ENCODE results near the gene ABLIM3. TPM values are rescaled to one million over a fixed set of nuclear protein-coding genes. Genes with fewer than 3 reads are reported as not detected.

Gene ABLIM3
- total and polyA plus RNA-seq, 7 donors, result 18.7 to 54.5 (median 35.0) TPM

- Histone ChIP-seq H3K27ac (no peak overlapping the region), H3K4me3 (peak overlapping the region; percentile 75), H3K36me3 (ENCODE audit: insufficient read depth in 1 of 2, low read depth in 1 of 2) (no peaks in the 10 kb centered on the region), H3K27me3 (ENCODE audit: insufficient read depth in 3 of 3, low read length in 2 of 3) (no peaks in the 10 kb centered on the region), H3K9me3 (peaks cover 7% of the 10 kb centered on the region), H3K4me1 (peaks cover 36% of the 10 kb centered on the region)
- intact Hi-C loops (cut with DNase I), result no loop called here
- 86 to 90% (median 90%) methylated on average over 1 of the region's 1 CpG for WGBS, 3 donors
- ATAC-seq (no peak), DNase-seq (no peak)
- TF ChIP-seq CTCF (IDR thresholded peaks at IDR 0.05), result no peak
These were observed 3.8 kb downstream of the ABLIM3 start for GRCh38 chr5:149145138-149145537.

- Histone ChIP-seq H3K4me1 (peaks cover 44% of the 10 kb centered on the region), H3K27ac (no peak overlapping the region), H3K9me3 (peaks cover 7% of the 10 kb centered on the region), H3K4me3 (no peak overlapping the region), H3K36me3 (ENCODE audit: insufficient read depth in 1 of 2, low read depth in 1 of 2) (peaks cover 0 to 2% of the 10 kb centered on the region in 2 donors), H3K27me3 (ENCODE audit: insufficient read depth in 3 of 3, low read length in 2 of 3) (no peaks in the 10 kb centered on the region)
- 79 to 96% (median 94%) methylated on average over 1 of the region's 1 CpG for WGBS, 3 donors
- no peak for TF ChIP-seq CTCF (IDR thresholded peaks at IDR 0.05)
- DNase-seq (no peak), ATAC-seq (no peak)
- intact Hi-C loops (cut with DNase I), result no loop called here
These were observed 6.4 kb downstream of the ABLIM3 start for GRCh38 chr5:149147676-149148075.

- intact Hi-C loops (cut with DNase I), result no loop called here
- Histone ChIP-seq H3K9me3 (peaks cover 7% of the 10 kb centered on the region), H3K27ac (peak overlapping the region; percentile 59), H3K36me3 (ENCODE audit: insufficient read depth in 1 of 2, low read depth in 1 of 2) (peaks cover 0 to 2% of the 10 kb centered on the region in 2 donors), H3K4me3 (no peak overlapping the region), H3K4me1 (peaks cover 45% of the 10 kb centered on the region), H3K27me3 (ENCODE audit: insufficient read depth in 3 of 3, low read length in 2 of 3) (no peaks in the 10 kb centered on the region)
- no peak for ATAC-seq
- TF ChIP-seq CTCF (IDR thresholded peaks at IDR 0.05), result no peak
- 59 to 74% (median 62%) methylated on average over 3 of the region's 3 CpGs for WGBS, 3 donors
- no peak for DNase-seq
These were observed 8.6 kb downstream of the ABLIM3 start for GRCh38 chr5:149149942-149150341.

- WGBS, 3 donors, result 53 to 65% (median 59%) methylated on average over 5 of the region's 5 CpGs
- Histone ChIP-seq H3K4me3 (no peak overlapping the region), H3K36me3 (ENCODE audit: insufficient read depth in 1 of 2, low read depth in 1 of 2) (peaks cover 0 to 4% of the 10 kb centered on the region in 2 donors), H3K27me3 (ENCODE audit: insufficient read depth in 3 of 3, low read length in 2 of 3) (no peaks in the 10 kb centered on the region), H3K27ac (peak overlapping the region; percentile 97), H3K4me1 (peaks cover 50% of the 10 kb centered on the region), H3K9me3 (peaks cover 7% of the 10 kb centered on the region)
- no peak for TF ChIP-seq CTCF (IDR thresholded peaks at IDR 0.05)
- no peak for ATAC-seq
- DNase-seq, result no peak
- intact Hi-C loops (cut with DNase I), result no loop called here
These were observed 9.2 kb downstream of the ABLIM3 start for GRCh38 chr5:149150457-149150856.

DNA sequence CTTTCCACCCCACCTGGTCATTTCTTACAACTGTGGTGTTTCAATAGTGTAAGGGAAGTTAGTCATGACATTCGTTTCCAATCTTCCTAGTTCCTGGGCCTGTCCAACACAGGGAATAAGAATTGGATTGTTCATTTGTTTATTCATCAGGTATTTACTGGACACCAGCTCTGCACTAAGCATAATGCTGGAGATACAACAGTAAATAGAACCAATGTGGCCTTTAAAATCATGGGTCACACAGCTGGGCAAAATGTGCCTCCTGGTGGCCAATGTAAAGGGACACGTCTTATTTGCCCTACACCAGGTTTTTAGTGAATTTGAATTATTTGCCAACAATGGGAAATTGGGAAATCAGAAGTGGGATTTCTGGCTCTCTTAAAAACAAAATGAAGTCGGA, 10.4 kb downstream of the ABLIM3 start:
- DNase-seq (no peak), ATAC-seq (no peak)
- Histone ChIP-seq H3K36me3 (ENCODE audit: insufficient read depth in 1 of 2, low read depth in 1 of 2) (peaks cover 0 to 4% of the 10 kb centered on the region in 2 donors), H3K4me3 (no peak overlapping the region), H3K27ac (peak overlapping the region; percentile 97), H3K27me3 (ENCODE audit: insufficient read depth in 3 of 3, low read length in 2 of 3) (no peaks in the 10 kb centered on the region), H3K4me1 (peaks cover 63% of the 10 kb centered on the region), H3K9me3 (no peaks in the 10 kb centered on the region)
- 71 to 81% (median 77%) methylated on average over 3 of the region's 3 CpGs for WGBS, 3 donors
- intact Hi-C loops (cut with DNase I), result no loop called here
- TF ChIP-seq CTCF (IDR thresholded peaks at IDR 0.05), result no peak
